ENCODE measurements around the gene ARHGAP44. TPM values are rescaled to one million over a fixed set of nuclear protein-coding genes. Genes with fewer than 3 reads are reported as not detected.

Gene ARHGAP44
- total and polyA plus RNA-seq, 2 experiments from 2014 or later, result 5.8 to 16.4 TPM

DNA sequence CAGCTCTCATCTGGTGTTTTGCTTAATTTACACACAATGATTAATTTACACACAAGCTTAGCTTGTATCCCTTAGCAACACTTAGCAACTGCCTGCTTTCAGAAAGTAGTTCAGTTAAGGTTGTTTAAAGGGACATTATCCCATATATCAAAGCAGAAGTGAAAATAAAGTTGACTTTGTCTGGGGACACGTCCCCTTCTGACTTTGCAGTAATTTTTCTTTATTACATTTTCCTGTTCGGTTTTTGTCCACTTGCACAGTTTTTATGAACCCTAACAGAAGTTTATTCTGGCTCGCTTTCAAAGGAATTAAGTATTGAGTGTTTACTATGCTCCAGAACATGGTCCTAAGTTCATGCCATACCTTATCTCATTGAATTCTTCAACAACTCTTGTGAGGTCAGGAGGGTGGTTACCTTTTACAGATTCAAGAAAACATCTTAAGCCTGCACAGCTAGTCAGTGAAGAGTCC is 41.5 kb downstream of the ARHGAP44 start (continued):
- no peak for TF ChIP-seq ZNF331 (CRISPR knock-in tag; IDR thresholded peaks at IDR 0.05; ENCODE audit: low read depth)

DNA sequence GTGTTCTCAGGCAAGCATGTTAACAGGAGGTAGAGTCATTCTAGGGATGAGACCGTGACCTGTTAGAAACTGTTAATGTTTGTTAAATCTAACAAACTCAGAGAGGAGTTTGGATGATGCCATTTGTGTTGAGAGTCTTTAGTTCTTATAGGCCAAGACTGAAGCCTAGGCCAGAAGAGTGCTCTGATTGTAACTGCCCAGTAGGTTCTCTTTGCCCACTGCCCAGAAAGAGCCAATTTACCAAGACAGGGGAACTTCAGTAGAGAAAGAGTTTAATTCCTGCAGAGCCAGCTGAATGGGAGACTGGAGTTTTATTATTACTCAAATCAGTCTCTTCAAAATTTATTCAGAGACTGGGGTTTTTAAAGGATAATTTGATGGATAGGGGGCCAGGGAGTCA is 42.5 kb downstream of the ARHGAP44 start:
- ATAC-seq (no peak), DNase-seq (ENCODE audit: low spot score) (no peak)
- no peaks in the 10 kb centered on the region for H3F3A ChIP-seq (replicated peaks; ENCODE audit: low read depth)
- peaks cover 5% of the 10 kb centered on the region for H3K27me3 Mint-ChIP-seq (ENCODE audit: insufficient read depth, low read depth, poor library complexity)
- H2AFZ ChIP-seq, result no peak overlapping the region
- H3K36me3 ChIP-seq (ENCODE audit: insufficient read depth), result no peaks in the 10 kb centered on the region
- peaks cover 16% of the 10 kb centered on the region for H3K36me3 Mint-ChIP-seq (ENCODE audit: low read depth)
- H3K27me3 ChIP-seq (ENCODE audit: insufficient read depth), result no peaks in the 10 kb centered on the region
- H3K27ac ChIP-seq (ENCODE audit: low read depth), result no peak overlapping the region
- peaks cover 16% of the 10 kb centered on the region for H3K9me3 Mint-ChIP-seq
- no peak overlapping the region for H3K4me3 ChIP-seq
- peaks cover 60% of the 10 kb centered on the region for H3K79me2 ChIP-seq (replicated peaks; ENCODE audit: insufficient read depth)
- H3K4me3 Mint-ChIP-seq, result no peak overlapping the region
- no peaks in the 10 kb centered on the region for H3K4me1 ChIP-seq (ENCODE audit: insufficient read depth)
- no peak for TF ChIP-seq EZH2phosphoT487 (IDR thresholded peaks at IDR 0.05; ENCODE audit: unreplicated experiment)
- TF ChIP-seq, protein P1, sequence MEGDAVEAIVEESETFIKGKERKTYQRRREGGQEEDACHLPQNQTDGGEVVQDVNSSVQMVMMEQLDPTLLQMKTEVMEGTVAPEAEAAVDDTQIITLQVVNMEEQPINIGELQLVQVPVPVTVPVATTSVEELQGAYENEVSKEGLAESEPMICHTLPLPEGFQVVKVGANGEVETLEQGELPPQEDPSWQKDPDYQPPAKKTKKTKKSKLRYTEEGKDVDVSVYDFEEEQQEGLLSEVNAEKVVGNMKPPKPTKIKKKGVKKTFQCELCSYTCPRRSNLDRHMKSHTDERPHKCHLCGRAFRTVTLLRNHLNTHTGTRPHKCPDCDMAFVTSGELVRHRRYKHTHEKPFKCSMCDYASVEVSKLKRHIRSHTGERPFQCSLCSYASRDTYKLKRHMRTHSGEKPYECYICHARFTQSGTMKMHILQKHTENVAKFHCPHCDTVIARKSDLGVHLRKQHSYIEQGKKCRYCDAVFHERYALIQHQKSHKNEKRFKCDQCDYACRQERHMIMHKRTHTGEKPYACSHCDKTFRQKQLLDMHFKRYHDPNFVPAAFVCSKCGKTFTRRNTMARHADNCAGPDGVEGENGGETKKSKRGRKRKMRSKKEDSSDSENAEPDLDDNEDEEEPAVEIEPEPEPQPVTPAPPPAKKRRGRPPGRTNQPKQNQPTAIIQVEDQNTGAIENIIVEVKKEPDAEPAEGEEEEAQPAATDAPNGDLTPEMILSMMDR (conservative IDR thresholded peaks at IDR 0.05; ENCODE audit: low read depth in 2 of 2), result no peak
- TF ChIP-seq, protein P2, sequence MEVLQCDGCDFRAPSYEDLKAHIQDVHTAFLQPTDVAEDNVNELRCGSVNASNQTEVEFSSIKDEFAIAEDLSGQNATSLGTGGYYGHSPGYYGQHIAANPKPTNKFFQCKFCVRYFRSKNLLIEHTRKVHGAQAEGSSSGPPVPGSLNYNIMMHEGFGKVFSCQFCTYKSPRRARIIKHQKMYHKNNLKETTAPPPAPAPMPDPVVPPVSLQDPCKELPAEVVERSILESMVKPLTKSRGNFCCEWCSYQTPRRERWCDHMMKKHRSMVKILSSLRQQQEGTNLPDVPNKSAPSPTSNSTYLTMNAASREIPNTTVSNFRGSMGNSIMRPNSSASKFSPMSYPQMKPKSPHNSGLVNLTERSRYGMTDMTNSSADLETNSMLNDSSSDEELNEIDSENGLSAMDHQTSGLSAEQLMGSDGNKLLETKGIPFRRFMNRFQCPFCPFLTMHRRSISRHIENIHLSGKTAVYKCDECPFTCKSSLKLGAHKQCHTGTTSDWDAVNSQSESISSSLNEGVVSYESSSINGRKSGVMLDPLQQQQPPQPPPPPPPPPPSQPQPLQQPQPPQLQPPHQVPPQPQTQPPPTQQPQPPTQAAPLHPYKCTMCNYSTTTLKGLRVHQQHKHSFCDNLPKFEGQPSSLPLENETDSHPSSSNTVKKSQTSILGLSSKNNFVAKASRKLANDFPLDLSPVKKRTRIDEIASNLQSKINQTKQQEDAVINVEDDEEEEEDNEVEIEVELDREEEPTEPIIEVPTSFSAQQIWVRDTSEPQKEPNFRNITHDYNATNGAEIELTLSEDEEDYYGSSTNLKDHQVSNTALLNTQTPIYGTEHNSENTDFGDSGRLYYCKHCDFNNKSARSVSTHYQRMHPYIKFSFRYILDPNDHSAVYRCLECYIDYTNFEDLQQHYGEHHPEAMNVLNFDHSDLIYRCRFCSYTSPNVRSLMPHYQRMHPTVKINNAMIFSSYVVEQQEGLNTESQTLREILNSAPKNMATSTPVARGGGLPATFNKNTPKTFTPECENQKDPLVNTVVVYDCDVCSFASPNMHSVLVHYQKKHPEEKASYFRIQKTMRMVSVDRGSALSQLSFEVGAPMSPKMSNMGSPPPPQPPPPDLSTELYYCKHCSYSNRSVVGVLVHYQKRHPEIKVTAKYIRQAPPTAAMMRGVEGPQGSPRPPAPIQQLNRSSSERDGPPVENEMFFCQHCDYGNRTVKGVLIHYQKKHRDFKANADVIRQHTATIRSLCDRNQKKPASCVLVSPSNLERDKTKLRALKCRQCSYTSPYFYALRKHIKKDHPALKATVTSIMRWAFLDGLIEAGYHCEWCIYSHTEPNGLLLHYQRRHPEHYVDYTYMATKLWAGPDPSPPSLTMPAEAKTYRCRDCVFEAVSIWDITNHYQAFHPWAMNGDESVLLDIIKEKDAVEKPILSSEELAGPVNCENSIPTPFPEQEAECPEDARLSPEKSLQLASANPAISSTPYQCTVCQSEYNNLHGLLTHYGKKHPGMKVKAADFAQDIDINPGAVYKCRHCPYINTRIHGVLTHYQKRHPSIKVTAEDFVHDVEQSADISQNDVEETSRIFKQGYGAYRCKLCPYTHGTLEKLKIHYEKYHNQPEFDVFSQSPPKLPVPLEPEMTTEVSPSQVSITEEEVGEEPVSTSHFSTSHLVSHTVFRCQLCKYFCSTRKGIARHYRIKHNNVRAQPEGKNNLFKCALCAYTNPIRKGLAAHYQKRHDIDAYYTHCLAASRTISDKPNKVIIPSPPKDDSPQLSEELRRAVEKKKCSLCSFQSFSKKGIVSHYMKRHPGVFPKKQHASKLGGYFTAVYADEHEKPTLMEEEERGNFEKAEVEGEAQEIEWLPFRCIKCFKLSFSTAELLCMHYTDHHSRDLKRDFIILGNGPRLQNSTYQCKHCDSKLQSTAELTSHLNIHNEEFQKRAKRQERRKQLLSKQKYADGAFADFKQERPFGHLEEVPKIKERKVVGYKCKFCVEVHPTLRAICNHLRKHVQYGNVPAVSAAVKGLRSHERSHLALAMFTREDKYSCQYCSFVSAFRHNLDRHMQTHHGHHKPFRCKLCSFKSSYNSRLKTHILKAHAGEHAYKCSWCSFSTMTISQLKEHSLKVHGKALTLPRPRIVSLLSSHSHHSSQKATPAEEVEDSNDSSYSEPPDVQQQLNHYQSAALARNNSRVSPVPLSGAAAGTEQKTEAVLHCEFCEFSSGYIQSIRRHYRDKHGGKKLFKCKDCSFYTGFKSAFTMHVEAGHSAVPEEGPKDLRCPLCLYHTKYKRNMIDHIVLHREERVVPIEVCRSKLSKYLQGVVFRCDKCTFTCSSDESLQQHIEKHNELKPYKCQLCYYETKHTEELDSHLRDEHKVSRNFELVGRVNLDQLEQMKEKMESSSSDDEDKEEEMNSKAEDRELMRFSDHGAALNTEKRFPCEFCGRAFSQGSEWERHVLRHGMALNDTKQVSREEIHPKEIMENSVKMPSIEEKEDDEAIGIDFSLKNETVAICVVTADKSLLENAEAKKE (CRISPR knock-in tag; IDR thresholded peaks at IDR 0.05), result no peak
- TF ChIP-seq ZNF331 (CRISPR knock-in tag; IDR thresholded peaks at IDR 0.05; ENCODE audit: low read depth), result no peak
- TF ChIP-seq EZH2 (IDR thresholded peaks at IDR 0.05; ENCODE audit: low read depth, unreplicated experiment), result no peak
- TF ChIP-seq ZNF114 (CRISPR knock-in tag; IDR thresholded peaks at IDR 0.05), result no peak
- TF ChIP-seq, protein P3, sequence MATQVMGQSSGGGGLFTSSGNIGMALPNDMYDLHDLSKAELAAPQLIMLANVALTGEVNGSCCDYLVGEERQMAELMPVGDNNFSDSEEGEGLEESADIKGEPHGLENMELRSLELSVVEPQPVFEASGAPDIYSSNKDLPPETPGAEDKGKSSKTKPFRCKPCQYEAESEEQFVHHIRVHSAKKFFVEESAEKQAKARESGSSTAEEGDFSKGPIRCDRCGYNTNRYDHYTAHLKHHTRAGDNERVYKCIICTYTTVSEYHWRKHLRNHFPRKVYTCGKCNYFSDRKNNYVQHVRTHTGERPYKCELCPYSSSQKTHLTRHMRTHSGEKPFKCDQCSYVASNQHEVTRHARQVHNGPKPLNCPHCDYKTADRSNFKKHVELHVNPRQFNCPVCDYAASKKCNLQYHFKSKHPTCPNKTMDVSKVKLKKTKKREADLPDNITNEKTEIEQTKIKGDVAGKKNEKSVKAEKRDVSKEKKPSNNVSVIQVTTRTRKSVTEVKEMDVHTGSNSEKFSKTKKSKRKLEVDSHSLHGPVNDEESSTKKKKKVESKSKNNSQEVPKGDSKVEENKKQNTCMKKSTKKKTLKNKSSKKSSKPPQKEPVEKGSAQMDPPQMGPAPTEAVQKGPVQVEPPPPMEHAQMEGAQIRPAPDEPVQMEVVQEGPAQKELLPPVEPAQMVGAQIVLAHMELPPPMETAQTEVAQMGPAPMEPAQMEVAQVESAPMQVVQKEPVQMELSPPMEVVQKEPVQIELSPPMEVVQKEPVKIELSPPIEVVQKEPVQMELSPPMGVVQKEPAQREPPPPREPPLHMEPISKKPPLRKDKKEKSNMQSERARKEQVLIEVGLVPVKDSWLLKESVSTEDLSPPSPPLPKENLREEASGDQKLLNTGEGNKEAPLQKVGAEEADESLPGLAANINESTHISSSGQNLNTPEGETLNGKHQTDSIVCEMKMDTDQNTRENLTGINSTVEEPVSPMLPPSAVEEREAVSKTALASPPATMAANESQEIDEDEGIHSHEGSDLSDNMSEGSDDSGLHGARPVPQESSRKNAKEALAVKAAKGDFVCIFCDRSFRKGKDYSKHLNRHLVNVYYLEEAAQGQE (IDR thresholded peaks at IDR 0.05; ENCODE audit: unreplicated experiment), result no peak
- no peak for TF ChIP-seq JUNB (IDR thresholded peaks at IDR 0.05; ENCODE audit: unreplicated experiment)
- no peak for TF ChIP-seq NANOG (IDR thresholded peaks at IDR 0.05; ENCODE audit: borderline replicate concordance)
- TF ChIP-seq CREB1 (CRISPR knock-in tag; IDR thresholded peaks at IDR 0.05; ENCODE audit: low read depth), result no peak
- TF ChIP-seq, protein P4, sequence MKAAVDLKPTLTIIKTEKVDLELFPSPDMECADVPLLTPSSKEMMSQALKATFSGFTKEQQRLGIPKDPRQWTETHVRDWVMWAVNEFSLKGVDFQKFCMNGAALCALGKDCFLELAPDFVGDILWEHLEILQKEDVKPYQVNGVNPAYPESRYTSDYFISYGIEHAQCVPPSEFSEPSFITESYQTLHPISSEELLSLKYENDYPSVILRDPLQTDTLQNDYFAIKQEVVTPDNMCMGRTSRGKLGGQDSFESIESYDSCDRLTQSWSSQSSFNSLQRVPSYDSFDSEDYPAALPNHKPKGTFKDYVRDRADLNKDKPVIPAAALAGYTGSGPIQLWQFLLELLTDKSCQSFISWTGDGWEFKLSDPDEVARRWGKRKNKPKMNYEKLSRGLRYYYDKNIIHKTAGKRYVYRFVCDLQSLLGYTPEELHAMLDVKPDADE (IDR thresholded peaks at IDR 0.05), result no peak
- TF ChIP-seq STAT1 (IDR thresholded peaks at IDR 0.05; ENCODE audit: unreplicated experiment), result no peak
- no peak for TF ChIP-seq POLR2AphosphoS5 (IDR thresholded peaks at IDR 0.05; ENCODE audit: low read depth)
- no peak overlapping the region for H3K4me2 ChIP-seq
- peaks cover 3% of the 10 kb centered on the region; the same call in 1 of the 2 replicates for H3K9me2 ChIP-seq (ENCODE audit: insufficient read depth)
- H4K20me1 ChIP-seq (replicated peaks; ENCODE audit: insufficient read depth), result no peaks in the 10 kb centered on the region
- peaks cover 3% of the 10 kb centered on the region; the same call in 1 of the 3 replicates for H3K4me1 Mint-ChIP-seq
- no peak overlapping the region for H3K27ac Mint-ChIP-seq

All from GM23338 (cell line).